Measurements from ENCODE around the gene LIME1. TPM values are rescaled to one million over a fixed set of nuclear protein-coding genes. Genes with fewer than 3 reads are reported as not detected.

LIME1 gene
- total RNA-seq, 5 donors from 2014 or later (not counting 1 experiment from before 2014, with no cell fraction given), result 144 to 248 (median 172) TPM

GRCh38 chr20:63708301-63709148 lies 27.9 kb upstream of the LIME1 start:
- Histone ChIP-seq H3K36me3 (ENCODE audit: control insufficient read depth in 2 of 2, extremely low read depth in 1 of 2, insufficient read depth in 1 of 2, low read length in 1 of 2) (peaks cover 21 to 54% of the 10 kb centered on the region in 2 donors), H3K9me3 (no peaks in the 10 kb centered on the region), H3K4me1 (ENCODE audit: control insufficient read depth in 1 of 2, extremely low read depth in 1 of 2, insufficient read depth in 2 of 2, low read length in 2 of 2) (peaks cover 13 to 51% of the 10 kb centered on the region in 2 experiments), H3K27me3 (replicated peaks in 1 of 2; ENCODE audit: control insufficient read depth in 2 of 2, extremely low read depth in 1 of 2, insufficient read depth in 2 of 2, low read length in 1 of 2) (no peaks in the 10 kb centered on the region), H3K27ac (ENCODE audit: low read length) (peak overlapping the region; percentile 2), H3K4me3 (ENCODE audit: control insufficient read depth in 1 of 2, extremely low read depth in 1 of 2, low read length in 1 of 2) (peak overlapping the region; percentile 70 to 82)
- Mint-ChIP-seq H3K36me3 (peaks cover 33% of the 10 kb centered on the region), H3K4me1 (peaks cover 46 to 54% (median 51%) of the 10 kb centered on the region in 3 donors), H3K27me3 (no peaks in the 10 kb centered on the region), H3K4me3 (peak overlapping the region; percentile 77 to 88 (median 78)), H3K27ac (peak overlapping the region; percentile 46 to 66), H3K9me3 (no peaks in the 10 kb centered on the region)
- ATAC-seq (replicated peaks in 1 of 4), result peak in 3 of 4 experiments; percentile 2 to 9 (median 2)
- peak in 2 of 35 experiments; percentile 15 to 32 for DNase-seq
- CTCF ChIA-PET, result interaction anchor here (0.5 to 1.6 kb wide), 6 partner anchors 11 to 171 kb away, joined by 3 to 20 read pairs (median 6); partner anchors contain the start of genes LIME1 (in 1 of the 2), PTK6 (in 1 of the 2) and TPD52L2 (in 1 of the 2)
- WGBS (ENCODE audit: insufficient coverage), result 23% methylated on average over 65 of the region's 67 CpGs
- POLR2A ChIA-PET, result interaction anchor here (0.6 to 1.0 kb wide), 4 partner anchors 27 to 488 kb away, joined by 3 read pairs; partner anchors contain the start of genes HELZ2 (in 1 of the 2) and LIME1 (in 1 of the 2)

- H3K9me3 Mint-ChIP-seq, result no peaks in the 10 kb centered on the region
- peak overlapping the region in 1 of 2 donors; percentile 66 for H3K27ac Mint-ChIP-seq
- no peaks in the 10 kb centered on the region for H3K9me3 ChIP-seq
- no peak for DNase-seq
- no peak for ATAC-seq (replicated peaks in 1 of 4)
- H3K4me3 ChIP-seq (ENCODE audit: control insufficient read depth in 1 of 2, extremely low read depth in 1 of 2, low read length in 1 of 2), result peak overlapping the region; percentile 70 to 82
- WGBS (ENCODE audit: insufficient coverage), result 91% methylated on average over 7 of the region's 17 CpGs
- H3K4me1 ChIP-seq (ENCODE audit: control insufficient read depth in 1 of 2, extremely low read depth in 1 of 2, insufficient read depth in 2 of 2, low read length in 2 of 2), result peaks cover 13 to 54% of the 10 kb centered on the region in 2 experiments
- H3K4me1 Mint-ChIP-seq, result peaks cover 46 to 57% (median 51%) of the 10 kb centered on the region in 3 donors
- H3K36me3 Mint-ChIP-seq, result peaks cover 36% of the 10 kb centered on the region
- peak overlapping the region; percentile 77 to 88 (median 78) for H3K4me3 Mint-ChIP-seq
- no peaks in the 10 kb centered on the region for H3K27me3 ChIP-seq (replicated peaks in 1 of 2; ENCODE audit: control insufficient read depth in 2 of 2, extremely low read depth in 1 of 2, insufficient read depth in 2 of 2, low read length in 1 of 2)
- H3K27me3 Mint-ChIP-seq, result no peaks in the 10 kb centered on the region
- CTCF ChIA-PET, result no interaction called here
- POLR2A ChIA-PET, result no interaction called here
- peaks cover 16 to 53% of the 10 kb centered on the region in 2 donors for H3K36me3 ChIP-seq (ENCODE audit: control insufficient read depth in 2 of 2, extremely low read depth in 1 of 2, insufficient read depth in 1 of 2, low read length in 1 of 2)
- H3K27ac ChIP-seq (ENCODE audit: low read length), result no peak overlapping the region
Observed at GRCh38 chr20:63709149-63709527, 27.3 kb upstream of the LIME1 start.

- ATAC-seq (replicated peaks in 1 of 4) (no peak), DNase-seq (no peak)
- Histone ChIP-seq H3K27me3 (replicated peaks in 1 of 2; ENCODE audit: control insufficient read depth in 2 of 2, extremely low read depth in 1 of 2, insufficient read depth in 2 of 2, low read length in 1 of 2) (no peaks in the 10 kb centered on the region), H3K36me3 (ENCODE audit: control insufficient read depth in 2 of 2, extremely low read depth in 1 of 2, insufficient read depth in 1 of 2, low read length in 1 of 2) (peaks cover 17 to 44% of the 10 kb centered on the region in 2 donors), H3K4me3 (ENCODE audit: control insufficient read depth in 1 of 2, extremely low read depth in 1 of 2, low read length in 1 of 2) (no peak overlapping the region), H3K9me3 (no peaks in the 10 kb centered on the region), H3K27ac (ENCODE audit: low read length) (no peak overlapping the region), H3K4me1 (ENCODE audit: control insufficient read depth in 1 of 2, extremely low read depth in 1 of 2, insufficient read depth in 2 of 2, low read length in 2 of 2) (peaks cover 13 to 47% of the 10 kb centered on the region in 2 experiments)
- Mint-ChIP-seq H3K27ac (peak overlapping the region; percentile 31 to 34), H3K4me1 (peaks cover 48 to 61% (median 59%) of the 10 kb centered on the region in 3 donors), H3K9me3 (peaks cover 0 to 6% (median 2%) of the 10 kb centered on the region in 3 donors), H3K4me3 (peak overlapping the region in 1 of 3 donors; percentile 88), H3K36me3 (peaks cover 47% of the 10 kb centered on the region), H3K27me3 (no peaks in the 10 kb centered on the region)
- ChIA-PET CTCF (no interaction called here), POLR2A (no interaction called here)
- 95% methylated on average over 7 of the region's 12 CpGs for WGBS (ENCODE audit: insufficient coverage)
Observed at GRCh38 chr20:63711085-63711645, 25.3 kb upstream of the LIME1 start.

- Mint-ChIP-seq H3K9me3 (peaks cover 0 to 8% (median 2%) of the 10 kb centered on the region in 3 donors), H3K27me3 (no peaks in the 10 kb centered on the region), H3K27ac (no peak overlapping the region), H3K36me3 (peaks cover 50% of the 10 kb centered on the region), H3K4me1 (peaks cover 44 to 62% (median 57%) of the 10 kb centered on the region in 3 donors), H3K4me3 (peak overlapping the region in 2 of 3 donors; percentile 0 to 48)
- Histone ChIP-seq H3K27me3 (replicated peaks in 1 of 2; ENCODE audit: control insufficient read depth in 2 of 2, extremely low read depth in 1 of 2, insufficient read depth in 2 of 2, low read length in 1 of 2) (no peaks in the 10 kb centered on the region), H3K4me1 (ENCODE audit: control insufficient read depth in 1 of 2, extremely low read depth in 1 of 2, insufficient read depth in 2 of 2, low read length in 2 of 2) (peaks cover 13 to 36% of the 10 kb centered on the region in 2 experiments), H3K36me3 (ENCODE audit: control insufficient read depth in 2 of 2, extremely low read depth in 1 of 2, insufficient read depth in 1 of 2, low read length in 1 of 2) (peaks cover 17 to 43% of the 10 kb centered on the region in 2 donors), H3K4me3 (ENCODE audit: control insufficient read depth in 1 of 2, extremely low read depth in 1 of 2, low read length in 1 of 2) (no peak overlapping the region), H3K27ac (ENCODE audit: low read length) (no peak overlapping the region), H3K9me3 (no peaks in the 10 kb centered on the region)
- ATAC-seq (replicated peaks in 1 of 4) (no peak), DNase-seq (no peak)
- ChIA-PET POLR2A (no interaction called here), CTCF (interaction anchor here in 1 of 2 donors (0.6 kb wide), 1 partner anchor 136 kb away, joined by 3 read pairs; no protein-coding TSS in a partner anchor)
- no CpG with 5 or more reads among the region's 1 CpG for WGBS (ENCODE audit: insufficient coverage)
Observed at GRCh38 chr20:63712191-63712590, 24.3 kb upstream of the LIME1 start.

DNA sequence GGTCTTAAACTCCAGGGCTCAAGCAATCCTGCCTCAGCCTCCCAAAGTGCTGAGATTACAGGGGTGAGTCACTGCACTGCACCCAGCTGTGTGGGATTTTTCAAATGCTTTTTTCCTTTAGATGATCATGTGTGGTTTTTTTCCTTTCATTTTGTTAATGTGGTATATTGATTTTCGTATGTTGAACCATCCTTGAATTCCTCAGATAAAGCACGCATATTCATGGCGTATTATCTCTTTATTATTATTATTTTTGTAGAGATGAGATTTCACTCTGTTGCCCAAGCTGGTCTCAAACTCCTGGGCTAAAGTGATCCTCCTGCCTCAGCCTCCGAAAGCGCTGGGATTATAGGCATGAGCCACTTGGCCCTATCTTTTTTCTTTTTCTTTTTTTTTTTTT lies 21.6 kb upstream of the LIME1 start:
- ChIA-PET POLR2A (interaction anchor here in 1 of 2 donors (0.7 kb wide), 1 partner anchor 83 kb away, joined by 3 read pairs; no protein-coding TSS in a partner anchor), CTCF (no interaction called here)
- no CpG with 5 or more reads among the region's 5 CpGs for WGBS (ENCODE audit: insufficient coverage)
- Histone ChIP-seq H3K27me3 (replicated peaks in 1 of 2; ENCODE audit: control insufficient read depth in 2 of 2, extremely low read depth in 1 of 2, insufficient read depth in 2 of 2, low read length in 1 of 2) (no peaks in the 10 kb centered on the region), H3K4me1 (ENCODE audit: control insufficient read depth in 1 of 2, extremely low read depth in 1 of 2, insufficient read depth in 2 of 2, low read length in 2 of 2) (peaks cover 6 to 20% of the 10 kb centered on the region in 2 experiments), H3K9me3 (no peaks in the 10 kb centered on the region), H3K4me3 (ENCODE audit: control insufficient read depth in 1 of 2, extremely low read depth in 1 of 2, low read length in 1 of 2) (no peak overlapping the region), H3K27ac (ENCODE audit: low read length) (no peak overlapping the region), H3K36me3 (ENCODE audit: control insufficient read depth in 2 of 2, extremely low read depth in 1 of 2, insufficient read depth in 1 of 2, low read length in 1 of 2) (peaks cover 17 to 52% of the 10 kb centered on the region in 2 donors)
- DNase-seq (no peak), ATAC-seq (replicated peaks in 1 of 4) (no peak)
- Mint-ChIP-seq H3K36me3 (peaks cover 66% of the 10 kb centered on the region), H3K27ac (no peak overlapping the region), H3K4me3 (no peak overlapping the region), H3K9me3 (peaks cover 0 to 15% (median 8%) of the 10 kb centered on the region in 3 donors), H3K27me3 (no peaks in the 10 kb centered on the region), H3K4me1 (peaks cover 39 to 55% (median 53%) of the 10 kb centered on the region in 3 donors)

GRCh38 chr20:63718996-63719395 lies 17.5 kb upstream of the LIME1 start:
- Histone ChIP-seq H3K27ac (ENCODE audit: low read length) (no peak overlapping the region), H3K4me1 (ENCODE audit: control insufficient read depth in 1 of 2, extremely low read depth in 1 of 2, insufficient read depth in 2 of 2, low read length in 2 of 2) (peaks cover 3 to 19% of the 10 kb centered on the region in 2 experiments), H3K4me3 (ENCODE audit: control insufficient read depth in 1 of 2, extremely low read depth in 1 of 2, low read length in 1 of 2) (no peak overlapping the region), H3K9me3 (no peaks in the 10 kb centered on the region), H3K36me3 (ENCODE audit: control insufficient read depth in 2 of 2, extremely low read depth in 1 of 2, insufficient read depth in 1 of 2, low read length in 1 of 2) (peaks cover 11 to 43% of the 10 kb centered on the region in 2 donors), H3K27me3 (replicated peaks in 1 of 2; ENCODE audit: control insufficient read depth in 2 of 2, extremely low read depth in 1 of 2, insufficient read depth in 2 of 2, low read length in 1 of 2) (no peaks in the 10 kb centered on the region)
- H3K4me3 Mint-ChIP-seq, result no peak overlapping the region
- ChIA-PET CTCF (interaction anchor here (0.6 to 0.7 kb wide), 2 partner anchors 10 to 66 kb away, joined by 3 to 6 read pairs; no protein-coding TSS in a partner anchor), POLR2A (interaction anchor here in 1 of 2 donors (0.7 kb wide), 1 partner anchor 10 kb away, joined by 6 read pairs; no protein-coding TSS in a partner anchor)
- H3K4me1 Mint-ChIP-seq, result peaks cover 32 to 48% (median 44%) of the 10 kb centered on the region in 3 donors
- peaks cover 0 to 15% (median 8%) of the 10 kb centered on the region in 3 donors for H3K9me3 Mint-ChIP-seq
- DNase-seq, result no peak
- H3K36me3 Mint-ChIP-seq, result peaks cover 57% of the 10 kb centered on the region
- H3K27me3 Mint-ChIP-seq, result no peaks in the 10 kb centered on the region
- no peak for ATAC-seq (replicated peaks in 1 of 4)
- 100% methylated on average over 1 of the region's 2 CpGs for WGBS (ENCODE audit: insufficient coverage)
- peak overlapping the region in 1 of 2 donors; percentile 72 for H3K27ac Mint-ChIP-seq

Data from T-cell (primary cell).